ENCODE measurements around the gene NT5C3B.

The NT5C3B gene

GRCh38 chr17:41799366-41799765 is 36.7 kb downstream of the NT5C3B start:
- DNase-seq (no peak), ATAC-seq (ENCODE audit: insufficient read depth, low read depth) (no peak)
- TF ChIP-seq EZH2 (IDR thresholded peaks at IDR 0.05; ENCODE audit: borderline replicate concordance, low read depth, low read length, severe bottlenecking) (no peak), CTCF (IDR thresholded peaks at IDR 0.05; ENCODE audit: borderline replicate concordance, extremely low read depth, low read length, poor library complexity, severe bottlenecking) (no peak)
- no peaks in the 10 kb centered on the region for H3K79me2 ChIP-seq (ENCODE audit: insufficient read depth, low read length)
- H3K4me1 ChIP-seq (ENCODE audit: insufficient read depth, low read length), result peaks cover 4% of the 10 kb centered on the region
- H3K4me3 ChIP-seq (ENCODE audit: low read depth in 1 of 2, low read length in 2 of 2), result no peak overlapping the region
- H3K36me3 ChIP-seq (ENCODE audit: insufficient read depth, low read length), result no peaks in the 10 kb centered on the region
- H3K4me2 ChIP-seq (ENCODE audit: insufficient read depth, low read length), result no peak overlapping the region
- H4K20me1 ChIP-seq (ENCODE audit: insufficient read depth, low read length), result no peaks in the 10 kb centered on the region
- H2AFZ ChIP-seq (ENCODE audit: low read depth, low read length), result no peak overlapping the region
- H3K27me3 ChIP-seq (ENCODE audit: insufficient read depth, low read length, poor library complexity), result no peaks in the 10 kb centered on the region
- no peaks in the 10 kb centered on the region for H3K9me3 ChIP-seq (ENCODE audit: insufficient read depth, low read length, severe bottlenecking)
- H3K9ac ChIP-seq (ENCODE audit: low read depth, low read length), result no peak overlapping the region
- H3K27ac ChIP-seq (ENCODE audit: low read length), result no peak overlapping the region

- no peaks in the 10 kb centered on the region for H3K9me3 ChIP-seq (ENCODE audit: insufficient read depth, low read length, severe bottlenecking)
- no peak overlapping the region for H3K27ac ChIP-seq (ENCODE audit: low read length)
- H3K9ac ChIP-seq (ENCODE audit: low read depth, low read length), result no peak overlapping the region
- H4K20me1 ChIP-seq (ENCODE audit: insufficient read depth, low read length), result no peaks in the 10 kb centered on the region
- no peaks in the 10 kb centered on the region for H3K36me3 ChIP-seq (ENCODE audit: insufficient read depth, low read length)
- no peak overlapping the region for H3K4me2 ChIP-seq (ENCODE audit: insufficient read depth, low read length)
- H3K27me3 ChIP-seq (ENCODE audit: insufficient read depth, low read length, poor library complexity), result no peaks in the 10 kb centered on the region
- DNase-seq (no peak), ATAC-seq (ENCODE audit: insufficient read depth, low read depth) (no peak)
- H3K4me3 ChIP-seq (ENCODE audit: low read depth in 1 of 2, low read length in 2 of 2), result no peak overlapping the region
- no peak overlapping the region for H2AFZ ChIP-seq (ENCODE audit: low read depth, low read length)
- no peaks in the 10 kb centered on the region for H3K79me2 ChIP-seq (ENCODE audit: insufficient read depth, low read length)
- H3K4me1 ChIP-seq (ENCODE audit: insufficient read depth, low read length), result peaks cover 4% of the 10 kb centered on the region
- no peak for TF ChIP-seq CTCF (IDR thresholded peaks at IDR 0.05; ENCODE audit: borderline replicate concordance, extremely low read depth, low read length, poor library complexity, severe bottlenecking)
- TF ChIP-seq EZH2 (IDR thresholded peaks at IDR 0.05; ENCODE audit: borderline replicate concordance, low read depth, low read length, severe bottlenecking), result no peak
These were observed 38.7 kb downstream of the NT5C3B start for GRCh38 chr17:41797377-41797776.

DNA sequence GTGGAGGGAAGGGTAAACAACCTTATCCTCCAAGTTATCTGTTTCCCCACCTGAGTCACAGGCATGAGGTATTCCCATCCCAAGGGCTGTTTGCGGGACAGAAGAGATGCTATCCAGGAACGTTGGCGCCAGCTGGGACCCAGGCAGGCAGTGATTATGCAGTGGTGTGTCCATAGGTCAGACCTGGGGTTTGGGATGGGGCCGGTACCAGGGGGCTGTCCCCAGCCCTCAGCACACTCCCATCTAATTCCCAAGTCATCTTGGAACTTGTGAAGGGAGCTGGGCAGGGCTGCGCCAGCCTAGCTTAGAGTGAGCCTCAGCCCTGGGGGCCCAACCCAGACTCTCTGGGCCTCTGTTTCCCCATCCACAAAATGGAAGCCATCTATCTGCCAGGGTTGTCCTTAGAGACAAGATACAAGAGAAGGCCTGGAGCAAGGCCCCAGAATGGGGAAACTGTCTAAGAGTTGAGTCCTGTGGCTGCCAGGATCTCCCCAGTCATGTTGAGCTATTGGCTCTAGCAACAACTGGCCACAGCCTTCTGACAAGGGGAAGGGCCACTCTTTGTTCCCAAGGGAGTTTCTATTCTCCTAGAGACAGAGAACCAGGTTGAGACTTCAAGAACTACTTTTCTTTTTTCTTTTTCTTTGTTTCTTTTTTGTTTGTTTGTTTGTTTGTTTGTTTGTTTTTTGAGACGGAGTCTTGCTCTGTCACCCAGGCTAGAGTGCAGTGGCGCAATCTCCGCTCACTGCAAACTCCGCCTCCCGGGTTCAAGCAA is 39.7 kb downstream of the NT5C3B start:
- H3K79me2 ChIP-seq (ENCODE audit: insufficient read depth, low read length), result no peaks in the 10 kb centered on the region
- H3K27ac ChIP-seq (ENCODE audit: low read length), result no peak overlapping the region
- no peaks in the 10 kb centered on the region for H3K27me3 ChIP-seq (ENCODE audit: insufficient read depth, low read length, poor library complexity)
- H3K4me1 ChIP-seq (ENCODE audit: insufficient read depth, low read length), result peaks cover 1% of the 10 kb centered on the region
- H3K36me3 ChIP-seq (ENCODE audit: insufficient read depth, low read length), result no peaks in the 10 kb centered on the region
- H3K9me3 ChIP-seq (ENCODE audit: insufficient read depth, low read length, severe bottlenecking), result no peaks in the 10 kb centered on the region
- TF ChIP-seq CTCF (IDR thresholded peaks at IDR 0.05; ENCODE audit: borderline replicate concordance, extremely low read depth, low read length, poor library complexity, severe bottlenecking) (no peak), EZH2 (IDR thresholded peaks at IDR 0.05; ENCODE audit: borderline replicate concordance, low read depth, low read length, severe bottlenecking) (no peak)
- H3K9ac ChIP-seq (ENCODE audit: low read depth, low read length), result no peak overlapping the region
- no peak overlapping the region for H3K4me3 ChIP-seq (ENCODE audit: low read depth in 1 of 2, low read length in 2 of 2)
- H2AFZ ChIP-seq (ENCODE audit: low read depth, low read length), result no peak overlapping the region
- no peak for ATAC-seq (ENCODE audit: insufficient read depth, low read depth)
- no peaks in the 10 kb centered on the region for H4K20me1 ChIP-seq (ENCODE audit: insufficient read depth, low read length)
- no peak for DNase-seq
- no peak overlapping the region for H3K4me2 ChIP-seq (ENCODE audit: insufficient read depth, low read length)

Measured in DND-41 (cell line).